ENCODE results near the gene ARHGAP26. TPM values are rescaled to one million over a fixed set of nuclear protein-coding genes. Genes with fewer than 3 reads are reported as not detected.

ARHGAP26 gene
- total RNA-seq, 1 donor from 2014 or later = 20.1 TPM

- Mint-ChIP-seq H3K4me3 (ENCODE audit: unreplicated experiment) (no peak overlapping the region), H3K27ac (ENCODE audit: unreplicated experiment) (no peak overlapping the region), H3K4me1 (ENCODE audit: low read depth, unreplicated experiment) (peaks cover 5% of the 10 kb centered on the region), H3K36me3 (ENCODE audit: unreplicated experiment) (peaks cover 18% of the 10 kb centered on the region), H3K27me3 (ENCODE audit: unreplicated experiment) (no peaks in the 10 kb centered on the region), H3K9me3 (ENCODE audit: unreplicated experiment) (no peaks in the 10 kb centered on the region)
- TF ChIP-seq CTCF (IDR thresholded peaks at IDR 0.05; ENCODE audit: partially characterized antibody, unreplicated experiment) = no peak
- no peak for DNase-seq
Observed at GRCh38 chr5:143239882-143240518, 469.8 kb downstream of the ARHGAP26 start.

- H3K9me3 Mint-ChIP-seq (ENCODE audit: unreplicated experiment) = no peaks in the 10 kb centered on the region
- no peak for DNase-seq
- H3K36me3 Mint-ChIP-seq (ENCODE audit: unreplicated experiment) = peaks cover 18% of the 10 kb centered on the region
- no peaks in the 10 kb centered on the region for H3K4me1 Mint-ChIP-seq (ENCODE audit: low read depth, unreplicated experiment)
- no peak overlapping the region for H3K4me3 Mint-ChIP-seq (ENCODE audit: unreplicated experiment)
- H3K27me3 Mint-ChIP-seq (ENCODE audit: unreplicated experiment) = no peaks in the 10 kb centered on the region
- TF ChIP-seq CTCF (IDR thresholded peaks at IDR 0.05; ENCODE audit: partially characterized antibody, unreplicated experiment) = no peak
- H3K27ac Mint-ChIP-seq (ENCODE audit: unreplicated experiment) = no peak overlapping the region
Observed at GRCh38 chr5:143241892-143242291, 471.7 kb downstream of the ARHGAP26 start.

- Mint-ChIP-seq H3K9me3 (ENCODE audit: unreplicated experiment) (no peaks in the 10 kb centered on the region), H3K27me3 (ENCODE audit: unreplicated experiment) (no peaks in the 10 kb centered on the region), H3K4me1 (ENCODE audit: low read depth, unreplicated experiment) (no peaks in the 10 kb centered on the region), H3K27ac (ENCODE audit: unreplicated experiment) (no peak overlapping the region), H3K4me3 (ENCODE audit: unreplicated experiment) (no peak overlapping the region), H3K36me3 (ENCODE audit: unreplicated experiment) (peaks cover 13% of the 10 kb centered on the region)
- DNase-seq = no peak
- TF ChIP-seq CTCF (IDR thresholded peaks at IDR 0.05; ENCODE audit: partially characterized antibody, unreplicated experiment) = no peak
Observed at GRCh38 chr5:143243103-143243502, 472.9 kb downstream of the ARHGAP26 start.

GRCh38 chr5:143244000-143244736 lies 474.0 kb downstream of the ARHGAP26 start:
- no peaks in the 10 kb centered on the region for H3K9me3 Mint-ChIP-seq (ENCODE audit: unreplicated experiment)
- H3K36me3 Mint-ChIP-seq (ENCODE audit: unreplicated experiment) = peaks cover 7% of the 10 kb centered on the region
- H3K27ac Mint-ChIP-seq (ENCODE audit: unreplicated experiment) = no peak overlapping the region
- H3K27me3 Mint-ChIP-seq (ENCODE audit: unreplicated experiment) = no peaks in the 10 kb centered on the region
- no peak for DNase-seq
- no peak for TF ChIP-seq CTCF (IDR thresholded peaks at IDR 0.05; ENCODE audit: partially characterized antibody, unreplicated experiment)
- no peaks in the 10 kb centered on the region for H3K4me1 Mint-ChIP-seq (ENCODE audit: low read depth, unreplicated experiment)
- no peak overlapping the region for H3K4me3 Mint-ChIP-seq (ENCODE audit: unreplicated experiment)

- Mint-ChIP-seq H3K9me3 (ENCODE audit: unreplicated experiment) (no peaks in the 10 kb centered on the region), H3K36me3 (ENCODE audit: unreplicated experiment) (peaks cover 7% of the 10 kb centered on the region), H3K27ac (ENCODE audit: unreplicated experiment) (no peak overlapping the region), H3K27me3 (ENCODE audit: unreplicated experiment) (no peaks in the 10 kb centered on the region), H3K4me3 (ENCODE audit: unreplicated experiment) (no peak overlapping the region), H3K4me1 (ENCODE audit: low read depth, unreplicated experiment) (no peaks in the 10 kb centered on the region)
- no peak for TF ChIP-seq CTCF (IDR thresholded peaks at IDR 0.05; ENCODE audit: partially characterized antibody, unreplicated experiment)
- DNase-seq = no peak
Observed at GRCh38 chr5:143244990-143245389, 474.8 kb downstream of the ARHGAP26 start.

Data from glutamatergic neuron (in vitro differentiated cells).